GM10248 (cell line): ENCODE measurements around the gene TMEM154.

Experiments used
- CTCF ChIA-PET: fragments of 300-600 bp; sonication (Branson Sonifier 250); formaldehyde crosslinking; extraction: SDS; loops from one replicate; lab custom pipeline; 2021; ENCODE audit warnings: antibody characterized with exemption; lab: Yijun Ruan, JAX
- POLR2A ChIA-PET: fragments of 350-650 bp; sonication (Branson Sonifier 250); formaldehyde crosslinking; extraction: SDS; loops from one replicate; lab custom pipeline; 2020; ENCODE audit warnings: antibody characterized with exemption; lab: Yijun Ruan, JAX
- DNase-seq: peaks from one replicate; pipeline ENCODE4 v3.0.0; 2012; ENCODE audit errors: extremely low spot score
- TF ChIP-seq, protein P1 (sequence below): IDR thresholded peaks from 2 replicates; pipeline ENCODE4 v1.5.1; 2012; ENCODE audit warnings: mild to moderate bottlenecking, low read depth; ENCODE audit errors: extremely low read depth, missing control alignments, control extremely low read depth

The TMEM154 gene

GRCh38 chr4:152657657-152658056, 22.1 kb downstream of the TMEM154 start:
- ChIA-PET CTCF (interaction anchor here (1.1 to 1.7 kb wide), 6 partner anchors 13 to 156 kb away, joined by 3 to 6 read pairs (median 4); no protein-coding TSS in a partner anchor), POLR2A (no interaction called here)
- TF ChIP-seq, protein P1, sequence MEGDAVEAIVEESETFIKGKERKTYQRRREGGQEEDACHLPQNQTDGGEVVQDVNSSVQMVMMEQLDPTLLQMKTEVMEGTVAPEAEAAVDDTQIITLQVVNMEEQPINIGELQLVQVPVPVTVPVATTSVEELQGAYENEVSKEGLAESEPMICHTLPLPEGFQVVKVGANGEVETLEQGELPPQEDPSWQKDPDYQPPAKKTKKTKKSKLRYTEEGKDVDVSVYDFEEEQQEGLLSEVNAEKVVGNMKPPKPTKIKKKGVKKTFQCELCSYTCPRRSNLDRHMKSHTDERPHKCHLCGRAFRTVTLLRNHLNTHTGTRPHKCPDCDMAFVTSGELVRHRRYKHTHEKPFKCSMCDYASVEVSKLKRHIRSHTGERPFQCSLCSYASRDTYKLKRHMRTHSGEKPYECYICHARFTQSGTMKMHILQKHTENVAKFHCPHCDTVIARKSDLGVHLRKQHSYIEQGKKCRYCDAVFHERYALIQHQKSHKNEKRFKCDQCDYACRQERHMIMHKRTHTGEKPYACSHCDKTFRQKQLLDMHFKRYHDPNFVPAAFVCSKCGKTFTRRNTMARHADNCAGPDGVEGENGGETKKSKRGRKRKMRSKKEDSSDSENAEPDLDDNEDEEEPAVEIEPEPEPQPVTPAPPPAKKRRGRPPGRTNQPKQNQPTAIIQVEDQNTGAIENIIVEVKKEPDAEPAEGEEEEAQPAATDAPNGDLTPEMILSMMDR, result no peak
- no peak for DNase-seq

DNA sequence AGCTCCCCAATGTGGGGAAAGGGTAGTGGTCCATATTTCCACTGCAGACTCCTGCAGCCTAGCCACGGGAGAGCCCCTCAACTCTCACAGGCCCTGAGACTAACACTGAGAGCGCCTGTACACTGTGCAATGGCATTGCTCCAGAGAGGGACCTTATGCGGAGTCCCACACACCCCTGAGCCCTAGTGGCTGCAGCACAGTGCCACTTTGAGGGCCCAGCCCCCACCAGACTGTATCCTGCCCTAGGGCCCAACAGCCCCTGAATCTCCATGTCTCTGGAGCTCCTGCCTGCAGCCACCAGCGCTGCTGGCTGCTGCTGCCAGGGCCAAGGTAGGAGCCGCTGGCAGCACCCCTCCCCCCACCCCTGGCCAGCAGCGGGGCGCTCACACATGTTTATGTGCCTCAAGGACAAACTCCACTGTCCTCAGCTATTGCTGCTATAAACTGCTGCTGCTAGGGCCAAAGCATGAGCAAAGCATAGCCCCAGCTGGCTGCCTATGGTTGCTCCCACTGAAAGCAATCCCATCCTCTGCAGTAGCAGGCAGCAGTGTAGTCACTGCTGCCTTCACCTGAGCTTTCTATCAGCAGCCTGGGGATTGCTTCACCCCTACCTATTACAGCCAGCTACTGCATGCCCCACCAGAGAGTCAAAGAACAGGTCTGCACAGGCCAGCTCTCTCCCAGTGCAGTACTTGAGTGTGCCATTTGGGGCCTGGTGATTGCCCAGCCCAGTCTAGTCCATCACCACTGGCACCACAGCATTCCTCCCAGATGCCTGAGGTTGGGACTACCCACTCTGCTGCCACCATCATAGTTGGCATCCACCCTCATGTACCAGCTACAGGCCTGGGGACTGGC, 24.3 kb downstream of the TMEM154 start:
- POLR2A ChIA-PET, result interaction anchor here (0.7 kb wide), 1 partner anchor 10 kb away, joined by 3 read pairs; no protein-coding TSS in a partner anchor
- CTCF ChIA-PET, result interaction anchor here (1.0 to 3.9 kb wide), 7 partner anchors 9 to 157 kb away, joined by 3 to 21 read pairs (median 3); no protein-coding TSS in a partner anchor
- TF ChIP-seq, protein P1, result no peak
- DNase-seq, result no peak

DNA sequence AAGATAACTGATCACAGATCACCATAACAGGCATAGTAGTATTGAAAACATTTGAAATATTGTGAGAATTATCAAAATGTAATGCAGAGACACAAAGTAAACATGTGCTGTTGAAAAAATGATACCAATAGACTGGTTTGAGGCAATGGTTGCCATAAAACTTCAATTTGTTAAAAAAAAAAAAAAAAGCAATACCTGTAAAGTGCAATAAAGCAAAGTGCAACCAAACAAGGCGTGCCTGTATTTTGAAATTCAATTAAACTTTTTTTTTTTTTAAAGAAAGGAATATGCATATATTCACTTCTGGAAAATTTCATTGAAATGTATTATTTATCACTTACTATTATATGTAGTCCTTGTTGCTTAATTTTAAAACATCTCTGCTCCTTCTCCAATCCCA, 27.7 kb downstream of the TMEM154 start:
- ChIA-PET POLR2A (no interaction called here), CTCF (interaction anchor here (1.5 to 1.7 kb wide), 2 partner anchors 9 to 12 kb away, joined by 3 to 4 read pairs; no protein-coding TSS in a partner anchor)
- TF ChIP-seq, protein P1, result no peak
- no peak for DNase-seq

DNA sequence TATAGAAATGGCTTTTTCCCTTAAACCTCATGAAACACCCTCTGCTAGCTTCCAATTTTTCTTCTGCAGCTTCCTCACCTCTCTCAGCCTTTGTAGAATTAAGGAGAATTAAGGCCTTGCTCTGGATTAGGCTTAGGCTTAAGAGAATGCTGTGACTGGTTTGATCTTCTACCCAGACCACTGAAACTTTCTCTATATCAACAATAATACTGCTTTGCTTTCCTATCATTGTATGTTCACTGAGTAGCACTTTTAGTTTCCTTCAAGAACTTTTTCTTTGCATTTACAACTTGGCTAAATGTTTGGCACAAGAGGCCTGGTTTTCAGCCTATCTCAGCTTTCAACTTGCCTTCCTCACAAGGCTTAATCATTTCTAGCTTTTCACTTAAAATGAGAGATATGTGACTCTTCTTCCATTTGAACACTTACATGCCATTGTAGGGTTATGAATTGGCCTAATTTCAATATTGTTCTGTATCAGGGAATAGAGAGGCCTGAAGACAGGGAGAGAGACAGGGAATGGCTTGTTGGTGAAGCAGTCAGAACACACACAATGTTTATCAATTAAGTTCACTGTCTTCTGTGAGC, 28.2 kb downstream of the TMEM154 start:
- TF ChIP-seq, protein P1, result no peak
- ChIA-PET CTCF (interaction anchor here (1.0 to 1.7 kb wide), 4 partner anchors 9 to 18 kb away, joined by 3 to 4 read pairs (median 3); no protein-coding TSS in a partner anchor), POLR2A (no interaction called here)
- DNase-seq, result no peak

DNA sequence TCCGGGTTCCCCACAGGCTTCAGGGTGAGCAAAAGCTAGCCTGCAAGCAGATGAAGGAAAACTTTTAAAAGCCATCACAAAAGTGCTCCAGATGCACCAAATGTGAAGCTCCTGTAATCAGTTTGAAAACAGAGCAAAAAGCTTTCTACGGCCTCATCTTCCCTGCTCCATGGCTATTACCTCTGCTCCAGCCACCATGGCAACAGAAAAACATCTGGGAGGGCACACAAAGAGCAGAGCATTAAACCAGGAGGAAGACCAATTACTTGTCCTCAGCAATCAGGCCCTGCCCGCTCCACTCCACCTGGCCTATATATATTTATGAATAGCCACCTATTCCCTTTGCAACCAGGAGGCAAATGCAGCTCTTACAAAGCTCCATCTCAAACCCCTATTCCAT, 33.6 kb downstream of the TMEM154 start:
- TF ChIP-seq, protein P1, result no peak
- no peak for DNase-seq
- POLR2A ChIA-PET, result interaction anchor here (0.6 to 0.9 kb wide), 2 partner anchors 19 to 91 kb away, joined by 3 to 5 read pairs; no protein-coding TSS in a partner anchor
- CTCF ChIA-PET, result interaction anchor here (1.1 to 13.5 kb wide), 9 partner anchors 9 to 192 kb away, joined by 3 to 151 read pairs (median 5); no protein-coding TSS in a partner anchor

DNA sequence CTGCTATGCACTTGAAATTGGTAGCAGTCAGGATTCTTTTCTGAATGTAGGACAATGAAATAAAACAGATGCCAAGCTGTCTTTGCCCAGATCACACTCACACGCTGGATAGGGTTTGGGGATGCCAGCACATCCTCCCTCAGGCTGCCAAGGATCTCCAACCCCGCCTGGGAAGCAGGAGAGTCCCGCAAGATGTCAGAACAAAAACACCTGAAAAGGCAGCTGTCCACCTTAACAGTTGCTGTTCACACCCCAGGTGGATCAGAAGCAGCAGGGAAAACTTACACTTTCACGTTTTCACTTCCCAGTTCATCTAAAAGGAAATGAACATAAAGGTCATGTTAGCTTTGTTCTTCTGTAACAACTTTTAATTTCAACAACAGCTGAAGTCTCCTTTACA, 35.7 kb downstream of the TMEM154 start:
- ChIA-PET CTCF (interaction anchor here (0.9 to 13.5 kb wide), 12 partner anchors 8 to 196 kb away, joined by 3 to 151 read pairs (median 3); no protein-coding TSS in a partner anchor), POLR2A (no interaction called here)
- TF ChIP-seq, protein P1, result no peak
- no peak for DNase-seq
